HepG2 (cell line): Measurements from ENCODE around the gene ANKRD53. TPM values are rescaled to one million over a fixed set of nuclear protein-coding genes. Genes with fewer than 3 reads are reported as not detected.
A peak's percentile ranks its signal among the peaks of the same experiment; 100 is the strongest.

Experiments used
- CENPX ChIP-seq: sonication (generic); formaldehyde crosslinking; IDR thresholded peaks from 2 replicates; pipeline ENCODE4 v1.9.0; 2021; ENCODE audit warnings: mild to moderate bottlenecking, missing genetic modification reagents, moderate library complexity
- CHD2 ChIP-seq: IDR thresholded peaks from 2 replicates; pipeline ENCODE4 v1.6.1; 2011; ENCODE audit warnings: low read depth, low read length, improper control_type of control experiment
- FIP1L1 ChIP-seq: fragments of 200-400 bp; formaldehyde crosslinking; IDR thresholded peaks from 2 replicates; pipeline ENCODE4 v1.6.1; 2018; ENCODE audit warnings: low read depth, mild to moderate bottlenecking, low read length, moderate library complexity, borderline replicate concordance; ENCODE audit not compliant: insufficient read depth
- MYNN ChIP-seq: sonication (generic); formaldehyde crosslinking; IDR thresholded peaks from 2 replicates; pipeline ENCODE4 v1.4.0; 2020; ENCODE audit warnings: mild to moderate bottlenecking, low read depth, missing genetic modification reagents
- MZF1 ChIP-seq: sonication (generic); formaldehyde crosslinking; IDR thresholded peaks from 2 replicates; pipeline ENCODE4 v1.8.1; 2023; ENCODE audit warnings: mild to moderate bottlenecking, missing genetic modification reagents, borderline replicate concordance
- PLRG1 ChIP-seq: fragments of 450-650 bp; conservative IDR thresholded peaks from 2 replicates; pipeline ENCODE4 v1.6.1; 2016
- PTBP1 ChIP-seq: fragments of 200-400 bp; formaldehyde crosslinking; IDR thresholded peaks from 2 replicates; pipeline ENCODE4 v1.6.1; 2018; ENCODE audit warnings: low read length, low read depth; ENCODE audit not compliant: poor library complexity, severe bottlenecking
- RFXAP ChIP-seq: sonication (generic); formaldehyde crosslinking; IDR thresholded peaks from 2 replicates; pipeline ENCODE4 v1.4.0; 2020; ENCODE audit warnings: missing genetic modification reagents, borderline replicate concordance
- ZBTB8A ChIP-seq: sonication (generic); formaldehyde crosslinking; IDR thresholded peaks from 2 replicates; pipeline ENCODE4 v1.4.0; 2020; ENCODE audit warnings: mild to moderate bottlenecking, low read depth, missing genetic modification reagents, borderline replicate concordance
- ZNF44 ChIP-seq: sonication (generic); formaldehyde crosslinking; IDR thresholded peaks from 2 replicates; pipeline ENCODE4 v1.5.1; 2020; ENCODE audit warnings: mild to moderate bottlenecking, missing genetic modification reagents
- ZNF720 ChIP-seq: sonication (generic); formaldehyde crosslinking; IDR thresholded peaks from 2 replicates; pipeline ENCODE4 v1.4.0; 2020; ENCODE audit warnings: missing genetic modification reagents
- ZNF788 ChIP-seq: sonication (generic); formaldehyde crosslinking; IDR thresholded peaks from 2 replicates; pipeline ENCODE4 v1.5.0; 2020; ENCODE audit warnings: mild to moderate bottlenecking, missing genetic modification reagents, borderline replicate concordance
- ZNF816 ChIP-seq: sonication (generic); formaldehyde crosslinking; IDR thresholded peaks from 2 replicates; pipeline ENCODE4 v1.8.0; 2022; ENCODE audit warnings: missing genetic modification reagents, mild to moderate bottlenecking, borderline replicate concordance
- polyA plus RNA-seq, 8 experiments: library from polyadenylated mRNA; depleted of rRNA in 3 of 8; stranded (reverse) in 7 of 8; unstranded in 1 of 8; fragments of >200 nt; fragmentation: Illumina TruSeq in 4 of 8; extraction: Trizol in 4 of 8; gene quantifications; 2 replicates each; pipeline versions ENCODE4 v1.2.1 to v1.2.3, GENCODE V29; 2011 to 2016; ENCODE audit warnings: low read depth in 4 of 8, missing spikeins in 1 of 8, mixed read lengths in 1 of 8; ENCODE audit not compliant: insufficient read depth in 1 of 8
- total RNA-seq, 5 experiments: library from RNA; depleted of rRNA; stranded (reverse); fragments of >200 nt; fragmentation: Illumina TruSeq; extraction: Trizol; gene quantifications; 2 replicates each; pipeline ENCODE4 v1.2.3, GENCODE V29; 2016; ENCODE audit warnings: low read depth in 1 of 5
- TF ChIP-seq, protein P1 (sequence below): sonication (generic); formaldehyde crosslinking; IDR thresholded peaks from 2 replicates; pipeline ENCODE4 v1.8.1; 2023; ENCODE audit warnings: mild to moderate bottlenecking, missing genetic modification reagents, borderline replicate concordance
- TF ChIP-seq, protein P2 (sequence below): sonication (generic); formaldehyde crosslinking; IDR thresholded peaks from 2 replicates; pipeline ENCODE4 v1.9.0; 2022; ENCODE audit warnings: missing genetic modification reagents, mild to moderate bottlenecking, borderline replicate concordance
- TF ChIP-seq, protein P3 (sequence below): sonication (generic); formaldehyde crosslinking; IDR thresholded peaks from 2 replicates; pipeline ENCODE4 v1.4.0; 2020; ENCODE audit warnings: low read depth, mild to moderate bottlenecking, missing genetic modification reagents
- TF ChIP-seq, protein P4 (sequence below): sonication (generic); formaldehyde crosslinking; IDR thresholded peaks from 2 replicates; pipeline ENCODE4 v1.5.0; 2020; ENCODE audit warnings: mild to moderate bottlenecking, missing genetic modification reagents, borderline replicate concordance

The ANKRD53 gene
- total and polyA plus RNA-seq, 2 of the 13 experiments (the other 11 are each of a cell fraction or from before 2014, with no cell fraction given) = 0.15 TPM; not detected in 1

DNA sequence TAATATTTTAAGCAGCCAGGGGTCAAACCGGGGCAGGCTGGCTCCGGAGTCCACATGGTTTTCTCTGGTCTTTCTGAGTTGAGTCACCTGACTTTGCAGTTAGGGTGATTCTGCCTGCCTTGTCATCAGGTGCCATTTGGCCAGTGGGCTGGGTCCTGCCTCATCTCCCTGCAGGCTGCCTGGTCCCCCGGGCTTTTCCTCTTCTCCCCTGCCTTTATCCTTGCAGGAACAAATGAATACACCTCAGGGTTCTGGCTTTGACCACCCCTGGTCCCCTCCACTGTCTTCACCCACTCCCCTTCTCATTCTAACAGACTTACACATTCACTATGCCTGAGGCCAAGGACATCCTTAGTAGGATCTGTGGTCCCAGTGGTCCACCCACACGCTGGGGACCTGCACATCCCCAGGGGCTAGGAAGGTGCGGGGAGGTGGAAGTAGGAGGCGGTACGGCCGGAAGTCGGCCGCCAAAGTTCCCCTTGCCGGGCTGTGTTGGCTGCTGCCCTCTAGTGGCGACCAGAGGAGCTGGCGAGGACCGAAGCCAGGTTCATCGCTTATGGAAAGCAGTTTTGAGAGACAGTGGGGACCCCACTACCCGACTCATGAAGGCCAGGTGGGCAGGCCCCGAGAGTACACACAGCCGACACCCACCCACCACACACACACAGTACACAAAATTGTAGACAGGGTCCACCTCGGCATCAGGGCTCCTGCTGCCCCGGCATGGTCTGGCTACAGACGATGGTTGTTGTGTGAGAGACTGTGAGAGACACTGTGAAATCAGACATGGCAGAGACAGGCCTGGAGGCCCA lies 22.6 kb downstream of the ANKRD53 start (continued):
- TF ChIP-seq MYNN (CRISPR knock-in tag) (no peak; the same call in 1 of the 2 replicates), ZNF816 (CRISPR knock-in tag) (no peak), ZBTB8A (CRISPR knock-in tag) (no peak), RFXAP (no peak), ZNF720 (CRISPR knock-in tag) (no peak), PLRG1 (no peak), MZF1 (CRISPR knock-in tag) (no peak), ZNF788 (CRISPR knock-in tag) (peak; percentile 37; the same call in 1 of the 2 replicates), FIP1L1 (no peak), CHD2 (no peak), PTBP1 (no peak), ZNF44 (CRISPR knock-in tag) (peak; percentile 57; the same call in 1 of the 2 replicates), CENPX (no peak)
- TF ChIP-seq, protein P1, sequence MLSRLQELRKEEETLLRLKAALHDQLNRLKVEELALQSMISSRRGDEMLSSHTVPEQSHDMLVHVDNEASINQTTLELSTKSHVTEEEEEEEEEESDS (CRISPR knock-in tag) = peak; percentile 76; the same call in 1 of the 2 replicates
- TF ChIP-seq, protein P2, sequence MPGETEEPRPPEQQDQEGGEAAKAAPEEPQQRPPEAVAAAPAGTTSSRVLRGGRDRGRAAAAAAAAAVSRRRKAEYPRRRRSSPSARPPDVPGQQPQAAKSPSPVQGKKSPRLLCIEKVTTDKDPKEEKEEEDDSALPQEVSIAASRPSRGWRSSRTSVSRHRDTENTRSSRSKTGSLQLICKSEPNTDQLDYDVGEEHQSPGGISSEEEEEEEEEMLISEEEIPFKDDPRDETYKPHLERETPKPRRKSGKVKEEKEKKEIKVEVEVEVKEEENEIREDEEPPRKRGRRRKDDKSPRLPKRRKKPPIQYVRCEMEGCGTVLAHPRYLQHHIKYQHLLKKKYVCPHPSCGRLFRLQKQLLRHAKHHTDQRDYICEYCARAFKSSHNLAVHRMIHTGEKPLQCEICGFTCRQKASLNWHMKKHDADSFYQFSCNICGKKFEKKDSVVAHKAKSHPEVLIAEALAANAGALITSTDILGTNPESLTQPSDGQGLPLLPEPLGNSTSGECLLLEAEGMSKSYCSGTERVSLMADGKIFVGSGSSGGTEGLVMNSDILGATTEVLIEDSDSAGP (CRISPR knock-in tag) = peak; percentile 64; the same call in 1 of the 2 replicates
- TF ChIP-seq, protein P3, sequence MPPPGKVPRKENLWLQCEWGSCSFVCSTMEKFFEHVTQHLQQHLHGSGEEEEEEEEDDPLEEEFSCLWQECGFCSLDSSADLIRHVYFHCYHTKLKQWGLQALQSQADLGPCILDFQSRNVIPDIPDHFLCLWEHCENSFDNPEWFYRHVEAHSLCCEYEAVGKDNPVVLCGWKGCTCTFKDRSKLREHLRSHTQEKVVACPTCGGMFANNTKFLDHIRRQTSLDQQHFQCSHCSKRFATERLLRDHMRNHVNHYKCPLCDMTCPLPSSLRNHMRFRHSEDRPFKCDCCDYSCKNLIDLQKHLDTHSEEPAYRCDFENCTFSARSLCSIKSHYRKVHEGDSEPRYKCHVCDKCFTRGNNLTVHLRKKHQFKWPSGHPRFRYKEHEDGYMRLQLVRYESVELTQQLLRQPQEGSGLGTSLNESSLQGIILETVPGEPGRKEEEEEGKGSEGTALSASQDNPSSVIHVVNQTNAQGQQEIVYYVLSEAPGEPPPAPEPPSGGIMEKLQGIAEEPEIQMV = 0 out of 2 replicates have a peak, but pooled peaks have one; percentile 41
- TF ChIP-seq, protein P4, sequence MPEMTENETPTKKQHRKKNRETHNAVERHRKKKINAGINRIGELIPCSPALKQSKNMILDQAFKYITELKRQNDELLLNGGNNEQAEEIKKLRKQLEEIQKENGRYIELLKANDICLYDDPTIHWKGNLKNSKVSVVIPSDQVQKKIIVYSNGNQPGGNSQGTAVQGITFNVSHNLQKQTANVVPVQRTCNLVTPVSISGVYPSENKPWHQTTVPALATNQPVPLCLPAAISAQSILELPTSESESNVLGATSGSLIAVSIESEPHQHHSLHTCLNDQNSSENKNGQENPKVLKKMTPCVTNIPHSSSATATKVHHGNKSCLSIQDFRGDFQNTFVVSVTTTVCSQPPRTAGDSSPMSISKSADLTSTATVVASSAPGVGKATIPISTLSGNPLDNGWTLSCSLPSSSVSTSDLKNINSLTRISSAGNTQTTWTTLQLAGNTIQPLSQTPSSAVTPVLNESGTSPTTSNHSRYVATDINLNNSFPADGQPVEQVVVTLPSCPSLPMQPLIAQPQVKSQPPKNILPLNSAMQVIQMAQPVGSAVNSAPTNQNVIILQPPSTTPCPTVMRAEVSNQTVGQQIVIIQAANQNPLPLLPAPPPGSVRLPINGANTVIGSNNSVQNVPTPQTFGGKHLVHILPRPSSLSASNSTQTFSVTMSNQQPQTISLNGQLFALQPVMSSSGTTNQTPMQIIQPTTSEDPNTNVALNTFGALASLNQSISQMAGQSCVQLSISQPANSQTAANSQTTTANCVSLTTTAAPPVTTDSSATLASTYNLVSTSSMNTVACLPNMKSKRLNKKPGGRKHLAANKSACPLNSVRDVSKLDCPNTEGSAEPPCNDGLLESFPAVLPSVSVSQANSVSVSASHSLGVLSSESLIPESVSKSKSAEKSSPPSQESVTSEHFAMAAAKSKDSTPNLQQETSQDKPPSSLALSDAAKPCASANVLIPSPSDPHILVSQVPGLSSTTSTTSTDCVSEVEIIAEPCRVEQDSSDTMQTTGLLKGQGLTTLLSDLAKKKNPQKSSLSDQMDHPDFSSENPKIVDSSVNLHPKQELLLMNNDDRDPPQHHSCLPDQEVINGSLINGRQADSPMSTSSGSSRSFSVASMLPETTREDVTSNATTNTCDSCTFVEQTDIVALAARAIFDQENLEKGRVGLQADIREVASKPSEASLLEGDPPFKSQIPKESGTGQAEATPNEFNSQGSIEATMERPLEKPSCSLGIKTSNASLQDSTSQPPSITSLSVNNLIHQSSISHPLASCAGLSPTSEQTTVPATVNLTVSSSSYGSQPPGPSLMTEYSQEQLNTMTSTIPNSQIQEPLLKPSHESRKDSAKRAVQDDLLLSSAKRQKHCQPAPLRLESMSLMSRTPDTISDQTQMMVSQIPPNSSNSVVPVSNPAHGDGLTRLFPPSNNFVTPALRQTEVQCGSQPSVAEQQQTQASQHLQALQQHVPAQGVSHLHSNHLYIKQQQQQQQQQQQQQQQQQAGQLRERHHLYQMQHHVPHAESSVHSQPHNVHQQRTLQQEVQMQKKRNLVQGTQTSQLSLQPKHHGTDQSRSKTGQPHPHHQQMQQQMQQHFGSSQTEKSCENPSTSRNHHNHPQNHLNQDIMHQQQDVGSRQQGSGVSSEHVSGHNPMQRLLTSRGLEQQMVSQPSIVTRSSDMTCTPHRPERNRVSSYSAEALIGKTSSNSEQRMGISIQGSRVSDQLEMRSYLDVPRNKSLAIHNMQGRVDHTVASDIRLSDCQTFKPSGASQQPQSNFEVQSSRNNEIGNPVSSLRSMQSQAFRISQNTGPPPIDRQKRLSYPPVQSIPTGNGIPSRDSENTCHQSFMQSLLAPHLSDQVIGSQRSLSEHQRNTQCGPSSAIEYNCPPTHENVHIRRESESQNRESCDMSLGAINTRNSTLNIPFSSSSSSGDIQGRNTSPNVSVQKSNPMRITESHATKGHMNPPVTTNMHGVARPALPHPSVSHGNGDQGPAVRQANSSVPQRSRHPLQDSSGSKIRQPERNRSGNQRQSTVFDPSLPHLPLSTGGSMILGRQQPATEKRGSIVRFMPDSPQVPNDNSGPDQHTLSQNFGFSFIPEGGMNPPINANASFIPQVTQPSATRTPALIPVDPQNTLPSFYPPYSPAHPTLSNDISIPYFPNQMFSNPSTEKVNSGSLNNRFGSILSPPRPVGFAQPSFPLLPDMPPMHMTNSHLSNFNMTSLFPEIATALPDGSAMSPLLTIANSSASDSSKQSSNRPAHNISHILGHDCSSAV (CRISPR knock-in tag) = no peak
